GM21381 (cell line): ENCODE data around the gene CHD6.
A peak's percentile ranks its signal among the peaks of the same experiment; 100 is the strongest.

Experiments used
- ATAC-seq: cut with Tn5 transposase; IDR thresholded peaks from one replicate; pipeline ENCODE4 v1.9.1; 2021; ENCODE audit warnings: mild to moderate bottlenecking, moderate library complexity; ENCODE audit not compliant: unreplicated experiment

Gene CHD6

DNA sequence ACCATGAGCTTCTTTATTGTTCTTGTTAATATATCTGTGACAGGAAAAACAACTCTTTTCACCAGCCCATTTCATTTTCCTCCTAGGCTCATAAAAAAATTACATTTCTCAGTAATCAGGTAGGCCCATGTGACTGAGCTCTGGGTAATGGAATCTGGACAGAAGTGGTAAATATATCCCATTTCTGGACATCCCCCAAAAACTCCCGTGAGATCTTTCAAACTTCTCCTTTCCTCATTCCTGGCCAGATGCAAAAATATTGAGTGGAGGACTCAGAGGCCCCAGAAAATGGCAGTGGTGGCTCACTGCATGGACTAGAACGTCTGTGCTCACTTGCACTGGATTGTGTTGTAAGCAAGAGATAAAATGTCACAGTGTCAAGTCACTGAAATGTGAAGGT lies 3.8 kb upstream of the CHD6 start:
- ATAC-seq, result no peak

DNA sequence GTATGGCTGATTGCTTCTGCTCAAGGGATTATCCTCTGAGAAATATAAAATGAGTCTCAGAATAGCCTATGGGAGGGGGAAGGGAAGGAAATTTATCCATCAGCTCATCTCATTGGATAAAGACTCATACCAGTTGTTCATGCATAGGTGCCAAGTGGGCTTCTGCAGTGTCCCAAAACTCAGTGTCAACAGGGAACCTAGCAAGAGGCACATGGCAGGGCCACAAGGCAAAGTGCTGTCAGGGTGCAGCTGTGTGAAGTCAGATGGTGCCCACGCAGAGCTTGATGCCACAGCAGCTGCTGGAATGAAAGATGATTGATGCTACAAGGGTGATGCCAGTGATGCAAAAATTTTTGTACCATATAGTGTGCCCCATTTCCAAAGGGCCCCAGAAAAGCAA lies 3.2 kb upstream of the CHD6 start:
- ATAC-seq, result no peak

DNA sequence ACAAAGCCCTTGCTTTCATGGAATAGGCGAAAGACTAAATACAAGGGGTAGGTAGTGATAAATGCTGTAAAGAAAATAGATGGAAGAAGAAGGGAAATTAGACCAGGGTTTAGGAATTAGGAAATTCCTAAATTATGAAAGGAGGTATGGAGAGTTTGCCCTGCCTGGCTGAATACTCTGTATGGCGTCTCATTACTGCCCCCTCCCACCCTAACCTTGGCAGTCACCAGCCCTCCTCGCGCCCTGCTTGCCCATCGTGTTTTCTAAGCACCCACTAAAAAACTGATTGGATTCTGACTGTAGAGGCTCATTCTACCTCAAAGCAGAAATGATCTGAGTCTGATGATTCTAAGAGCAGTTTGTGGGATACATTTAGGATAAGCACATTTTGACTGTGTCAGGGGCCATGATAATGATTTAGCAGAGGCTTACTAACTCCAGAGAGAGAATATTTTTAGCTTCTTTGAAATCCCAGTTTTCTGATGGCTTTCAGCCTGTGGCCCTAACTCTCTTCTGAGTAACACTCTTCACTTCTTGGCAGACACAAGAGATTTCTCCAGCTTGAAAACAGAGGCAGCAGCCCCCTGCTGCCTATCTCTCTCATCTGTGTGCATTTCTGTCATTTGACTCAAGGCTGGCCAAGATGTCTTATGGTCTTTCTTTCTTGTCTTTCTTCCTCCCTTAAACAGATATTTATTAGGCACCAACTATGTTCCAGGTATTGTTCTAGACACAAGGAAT lies 1.4 kb upstream of the CHD6 start:
- ATAC-seq, result no peak

DNA sequence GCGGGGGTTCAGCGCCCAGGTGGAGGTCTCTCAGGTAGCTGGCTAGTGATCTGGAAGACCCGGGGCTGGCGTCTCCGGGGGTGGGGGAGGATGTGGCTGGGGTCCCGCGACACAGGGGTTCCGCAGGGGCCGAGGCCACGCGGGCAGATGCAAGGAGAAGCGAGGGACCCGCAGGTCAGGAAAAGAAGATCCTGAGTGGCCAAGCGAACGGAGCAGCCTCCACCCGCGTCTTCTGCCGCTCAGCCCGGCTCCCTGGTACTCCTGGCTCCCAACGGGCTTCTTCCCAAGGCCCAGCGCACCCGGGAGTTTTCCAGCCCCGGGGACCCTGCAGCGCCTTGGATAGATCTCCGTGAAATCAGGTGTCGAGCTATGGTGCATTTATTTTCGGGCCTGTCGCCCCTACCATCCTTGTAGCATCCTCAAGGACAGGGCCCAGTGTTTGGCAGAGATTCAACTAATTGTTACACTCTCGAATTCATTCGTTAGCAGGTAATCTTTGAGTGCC lies 682 bp upstream of the CHD6 start:
- ATAC-seq, result no peak

DNA sequence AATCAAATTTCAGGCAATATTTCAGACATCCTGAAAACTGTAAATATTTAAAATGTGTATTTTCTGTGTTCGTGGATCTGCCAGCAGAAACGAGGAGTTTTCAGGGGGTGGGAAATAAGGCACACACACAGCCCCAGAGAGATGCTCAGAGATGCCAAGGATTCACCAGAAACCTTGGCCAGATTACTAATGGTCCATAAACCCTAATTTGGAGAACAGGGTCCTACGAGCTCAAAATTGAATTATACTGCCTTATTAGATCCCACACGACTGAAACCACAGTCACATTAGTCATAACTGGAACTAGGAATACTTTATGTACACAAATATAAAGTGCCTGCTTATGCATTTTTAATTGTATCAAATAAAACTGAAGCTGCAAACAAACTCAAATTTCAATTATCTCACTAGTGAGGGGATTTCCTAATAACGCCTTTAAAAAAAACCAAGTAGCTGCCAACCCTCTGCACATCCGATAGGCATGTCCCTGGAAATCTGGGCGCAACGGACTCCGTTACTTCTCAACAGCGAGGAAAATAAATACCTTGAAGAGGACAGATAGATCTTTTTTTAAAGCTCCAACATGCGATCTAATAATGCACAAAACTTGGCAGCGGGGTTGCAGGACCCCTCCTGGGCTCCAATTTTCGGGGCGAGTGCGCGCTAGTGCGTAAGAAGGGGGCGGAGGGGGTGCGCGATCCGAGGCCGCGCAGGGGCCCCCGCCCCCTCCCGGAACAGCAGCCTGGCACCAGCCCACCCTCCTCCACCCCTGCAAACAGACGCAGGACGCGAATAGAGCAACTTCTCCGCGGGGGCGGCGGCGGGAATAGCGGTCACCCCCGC lies 897 bp downstream of the CHD6 start:
- ATAC-seq, result peak; percentile 12

DNA sequence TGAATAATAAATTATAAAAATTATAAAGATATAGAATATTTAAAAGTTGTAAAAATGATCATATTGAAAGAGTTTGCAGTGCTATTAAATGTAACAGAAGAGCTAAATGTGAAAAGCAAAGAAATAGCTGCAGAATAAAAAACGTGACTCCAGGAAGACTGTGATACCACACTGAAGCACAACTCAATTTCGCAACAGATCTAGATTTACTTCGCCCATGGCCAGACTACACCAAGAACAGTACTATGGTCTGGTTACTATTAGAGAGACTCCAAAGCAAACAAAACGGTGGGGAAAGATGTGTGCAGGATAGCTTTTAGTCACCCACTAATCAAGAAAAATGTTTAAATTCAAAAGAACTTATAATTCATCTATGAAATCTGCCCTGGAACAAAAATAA lies 1.9 kb downstream of the CHD6 start:
- ATAC-seq, result no peak

DNA sequence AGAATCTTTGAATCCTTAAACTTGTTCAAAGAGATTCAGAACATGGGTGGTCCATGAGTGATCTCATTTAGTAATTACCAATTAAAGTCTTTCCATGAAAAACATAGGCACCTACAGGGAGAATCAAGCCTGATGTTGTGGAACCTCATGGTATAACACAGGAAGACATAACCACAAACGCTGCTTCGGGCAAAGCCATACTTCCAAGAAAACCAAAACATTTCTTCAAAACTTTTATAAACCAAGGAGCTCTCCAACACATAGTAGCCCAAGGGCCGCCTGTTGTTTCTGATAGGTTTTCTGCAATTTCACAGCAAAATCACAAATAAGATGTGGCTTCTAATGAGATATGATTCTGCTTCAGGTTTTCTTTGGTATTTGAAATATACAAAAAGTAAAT lies 2.5 kb downstream of the CHD6 start:
- no peak for ATAC-seq

DNA sequence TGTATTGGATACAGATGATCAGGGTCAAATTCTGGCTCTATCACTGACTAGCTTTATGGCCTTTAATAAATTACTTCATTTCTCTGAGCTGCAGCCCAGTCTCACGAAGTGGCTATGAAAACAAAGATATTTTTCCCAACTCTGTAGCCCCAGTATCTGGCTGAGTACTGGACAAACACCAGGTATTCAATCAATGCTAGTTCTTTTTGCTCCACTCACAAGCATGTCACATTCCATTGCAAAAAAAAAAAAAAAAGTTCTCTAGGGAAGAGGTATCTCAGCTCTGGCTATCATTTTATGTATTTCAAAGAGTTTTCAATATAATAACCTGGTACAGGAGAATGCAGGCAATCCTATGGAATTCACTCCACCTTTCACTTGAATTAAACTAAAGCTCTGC lies 3.1 kb downstream of the CHD6 start:
- ATAC-seq, result no peak

DNA sequence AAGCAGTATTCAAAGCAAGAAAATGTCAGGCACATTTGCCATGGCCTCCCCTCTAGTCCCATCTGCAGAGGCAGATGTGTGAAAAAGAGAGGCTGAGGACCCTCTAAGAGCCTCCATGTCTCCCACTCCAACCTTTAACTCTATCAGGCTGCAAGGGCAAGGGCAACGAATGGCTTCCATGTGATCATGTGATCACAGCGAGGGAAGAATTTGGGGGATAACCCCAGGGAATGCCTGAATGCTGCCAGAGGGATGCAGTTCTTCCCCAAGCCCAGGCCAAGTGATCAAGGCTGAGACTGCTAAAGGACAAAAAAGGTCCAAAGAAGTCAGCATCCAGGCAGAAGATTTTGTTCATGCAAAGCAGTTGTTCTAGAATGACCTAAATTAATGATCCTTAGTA lies 4.9 kb downstream of the CHD6 start:
- no peak for ATAC-seq

DNA sequence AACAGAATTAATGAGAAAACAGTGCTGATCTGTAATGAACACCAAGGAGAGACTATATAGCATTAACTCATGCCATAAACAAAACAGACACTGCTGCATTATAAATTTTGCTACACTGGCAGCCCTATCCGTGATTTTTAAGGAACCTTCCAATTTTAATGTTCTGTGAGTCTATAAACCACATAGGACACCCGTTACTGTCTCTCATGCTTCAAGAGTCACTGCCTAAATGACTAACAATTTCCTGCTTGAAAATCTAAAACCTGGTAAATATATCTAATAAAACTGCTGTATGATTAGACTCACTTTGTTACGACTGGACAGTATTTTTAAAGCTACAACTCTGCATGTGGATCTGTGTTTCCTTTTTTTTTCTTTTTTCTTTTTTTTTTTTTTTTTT lies 8.7 kb downstream of the CHD6 start:
- ATAC-seq, result no peak

DNA sequence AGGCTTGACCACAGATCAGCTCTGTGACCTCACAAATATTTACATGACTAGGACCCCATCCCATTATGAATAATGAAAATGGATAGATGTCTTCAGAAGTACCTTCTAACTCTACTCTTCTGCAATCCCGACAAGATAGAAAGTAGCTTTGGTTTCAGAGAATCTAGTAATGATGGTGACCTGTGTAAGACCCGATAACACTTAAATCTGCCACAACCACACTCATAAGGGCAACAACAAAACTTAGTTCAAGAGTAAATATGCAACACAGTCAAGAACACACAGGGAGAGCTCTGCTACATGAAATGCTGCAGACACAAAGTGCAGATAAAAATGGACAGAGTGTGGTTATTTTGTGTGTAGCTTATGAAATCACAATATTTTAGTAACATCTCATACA lies 9.6 kb downstream of the CHD6 start:
- no peak for ATAC-seq

DNA sequence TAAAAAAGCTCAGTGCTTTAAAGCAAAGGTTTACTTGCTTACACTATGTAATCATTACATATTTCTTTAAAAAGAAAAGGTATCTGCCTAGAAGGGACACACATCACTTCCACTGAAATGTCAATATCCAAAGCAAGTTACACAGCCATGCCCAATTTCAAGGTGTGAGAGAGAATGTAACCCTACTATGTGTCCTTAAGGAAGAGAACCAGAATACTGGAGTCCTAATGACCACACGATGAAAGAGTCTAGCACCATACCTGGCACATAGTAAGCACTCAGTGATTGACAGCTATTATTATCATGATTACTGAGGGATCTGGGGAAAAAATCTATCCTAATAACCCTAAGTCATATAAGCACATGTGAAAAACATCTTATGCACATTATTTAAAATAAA lies 10.4 kb downstream of the CHD6 start:
- no peak for ATAC-seq

DNA sequence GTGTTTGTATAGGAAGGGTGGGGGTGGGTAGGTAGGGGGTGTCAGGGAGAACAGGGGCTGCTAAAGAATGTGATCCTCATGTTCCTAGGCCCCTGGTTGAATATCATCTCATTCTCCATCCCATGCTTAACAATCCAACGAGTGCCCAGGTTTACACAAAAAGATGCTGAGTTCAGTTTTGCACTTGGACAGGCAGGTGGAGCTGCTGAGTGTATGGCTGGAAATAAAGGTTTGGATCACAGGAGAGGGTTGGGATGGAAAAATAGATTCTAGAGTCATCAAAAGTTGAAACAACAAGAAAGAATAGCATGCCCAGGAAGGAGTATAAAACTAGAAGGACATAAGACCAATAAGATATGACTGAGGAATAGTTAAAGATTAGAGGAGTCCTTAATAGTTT lies 14.2 kb downstream of the CHD6 start:
- ATAC-seq, result no peak

DNA sequence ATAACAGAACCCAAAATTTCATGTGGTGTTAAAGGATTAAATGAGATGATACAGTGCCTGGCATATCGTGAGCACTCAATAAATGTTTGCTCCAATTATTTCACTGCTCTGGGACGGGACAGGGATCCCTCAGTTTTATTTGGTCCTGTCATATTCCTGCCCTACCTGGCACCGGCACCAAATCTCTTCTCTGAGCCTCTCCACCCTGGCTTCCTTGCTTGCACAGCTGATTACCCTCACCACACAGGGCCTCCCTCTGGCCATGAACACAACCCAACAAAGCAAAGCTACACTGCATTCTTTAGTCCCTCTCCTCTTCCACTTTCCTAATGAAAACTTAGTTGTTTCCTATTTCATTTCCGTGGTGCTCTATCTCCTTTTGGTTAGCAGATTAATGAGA lies 16.4 kb downstream of the CHD6 start:
- ATAC-seq, result no peak

DNA sequence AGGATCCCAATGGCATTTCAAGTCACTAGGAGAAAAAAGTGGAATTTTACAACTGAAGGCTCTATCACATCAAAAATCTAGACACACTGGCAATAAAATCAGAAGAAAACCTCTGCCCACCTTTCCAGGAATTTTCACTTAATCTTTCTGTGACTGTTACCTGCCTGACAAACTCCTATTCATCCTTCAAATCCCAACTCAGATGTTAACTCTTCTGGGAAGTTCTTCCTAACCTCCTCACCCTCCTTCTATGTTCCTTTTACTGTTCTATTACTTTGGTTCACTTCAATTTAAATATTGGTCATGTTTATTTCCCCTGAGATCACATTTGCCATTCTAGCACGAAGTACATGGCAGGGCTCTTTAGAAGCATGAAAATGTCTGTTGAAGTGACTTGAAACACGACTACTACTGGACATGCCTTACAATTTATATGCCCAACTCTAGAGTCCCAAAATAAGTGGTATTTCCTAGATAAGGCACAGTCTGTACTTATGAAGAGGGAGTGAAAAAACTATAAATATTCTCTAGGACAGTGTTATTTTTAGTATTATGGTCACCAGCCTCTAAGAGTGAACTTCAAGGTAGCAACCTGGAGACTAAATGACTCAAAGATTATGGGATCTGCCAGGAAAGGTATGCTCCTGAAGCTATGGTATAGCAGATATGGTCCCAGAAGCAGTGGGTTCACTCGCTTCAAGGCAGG lies 17.1 kb downstream of the CHD6 start:
- no peak for ATAC-seq

DNA sequence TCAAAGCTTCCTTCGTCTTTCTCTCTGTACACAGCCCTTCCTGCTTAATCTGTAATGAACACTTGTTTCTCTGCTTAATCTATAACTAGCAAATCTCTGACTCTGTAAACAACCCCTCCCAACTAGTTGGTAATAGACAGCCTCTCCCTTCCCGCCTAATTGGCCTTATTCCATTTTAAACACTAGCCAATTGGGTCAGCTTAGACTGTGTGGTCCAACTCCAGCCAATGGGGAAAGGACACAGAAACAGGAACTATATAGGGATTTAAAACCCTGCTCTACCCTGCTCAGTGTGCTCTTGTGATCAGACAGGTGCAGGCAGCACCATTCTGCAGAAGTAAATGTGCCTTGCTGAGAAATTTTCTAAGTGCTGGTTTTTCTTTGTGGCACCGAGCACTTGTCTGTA lies 18.5 kb downstream of the CHD6 start:
- no peak for ATAC-seq

DNA sequence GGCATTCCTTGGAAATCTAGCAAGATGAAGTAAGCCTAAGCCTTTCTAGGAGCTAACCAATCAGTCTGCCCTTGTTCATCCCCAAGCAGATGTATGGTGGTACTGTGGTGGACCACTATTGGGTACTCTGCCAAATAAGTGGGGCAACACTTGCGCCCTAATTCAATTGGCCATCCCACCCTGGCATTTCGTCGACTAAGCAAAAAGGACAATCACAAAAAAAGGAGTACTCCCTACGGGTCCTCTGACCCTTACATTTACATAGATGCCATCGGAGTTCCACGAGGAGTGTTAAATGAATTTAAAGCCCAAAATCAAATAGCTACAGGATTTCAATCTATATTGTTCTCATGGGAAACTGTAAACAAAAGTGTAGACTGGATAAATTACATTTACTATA lies 19.5 kb downstream of the CHD6 start:
- no peak for ATAC-seq

DNA sequence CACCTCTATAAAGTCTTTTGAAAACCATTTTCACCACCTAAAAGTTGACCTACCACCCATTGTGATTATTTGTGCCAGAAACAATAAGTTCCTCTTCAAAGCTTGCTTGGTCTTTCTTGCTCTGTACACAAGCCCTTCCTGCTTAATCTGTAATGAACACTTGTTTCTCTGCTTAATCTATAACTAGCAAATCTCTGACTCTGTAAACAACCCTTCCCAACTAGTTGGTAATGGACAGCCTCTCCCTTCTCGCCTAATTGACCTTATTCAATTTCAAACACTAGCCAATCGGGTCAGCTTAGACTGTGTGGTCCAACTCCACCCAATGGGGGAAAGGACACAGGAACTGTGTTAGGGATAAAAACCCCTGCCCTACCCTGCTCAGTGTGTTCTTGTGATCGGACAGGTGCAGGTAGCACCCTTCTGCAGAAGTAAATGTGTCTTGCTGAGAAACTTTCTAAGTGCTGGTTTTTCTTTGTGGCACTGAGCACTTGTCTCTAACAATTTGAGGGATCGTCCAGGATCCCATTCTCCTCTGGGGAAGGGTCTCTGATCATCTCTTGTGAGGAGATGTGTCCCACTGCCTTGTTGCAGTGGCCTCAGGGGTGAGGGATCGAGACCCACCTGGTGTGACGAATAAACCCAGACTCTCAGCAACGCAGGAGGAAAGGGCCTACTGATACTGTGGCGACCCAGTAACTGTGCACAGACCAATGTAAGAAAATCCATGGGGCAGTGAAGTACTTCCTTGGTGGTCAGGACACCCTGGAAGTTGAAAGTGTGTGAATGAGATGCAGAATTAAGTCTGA lies 23.5 kb downstream of the CHD6 start:
- ATAC-seq, result no peak

DNA sequence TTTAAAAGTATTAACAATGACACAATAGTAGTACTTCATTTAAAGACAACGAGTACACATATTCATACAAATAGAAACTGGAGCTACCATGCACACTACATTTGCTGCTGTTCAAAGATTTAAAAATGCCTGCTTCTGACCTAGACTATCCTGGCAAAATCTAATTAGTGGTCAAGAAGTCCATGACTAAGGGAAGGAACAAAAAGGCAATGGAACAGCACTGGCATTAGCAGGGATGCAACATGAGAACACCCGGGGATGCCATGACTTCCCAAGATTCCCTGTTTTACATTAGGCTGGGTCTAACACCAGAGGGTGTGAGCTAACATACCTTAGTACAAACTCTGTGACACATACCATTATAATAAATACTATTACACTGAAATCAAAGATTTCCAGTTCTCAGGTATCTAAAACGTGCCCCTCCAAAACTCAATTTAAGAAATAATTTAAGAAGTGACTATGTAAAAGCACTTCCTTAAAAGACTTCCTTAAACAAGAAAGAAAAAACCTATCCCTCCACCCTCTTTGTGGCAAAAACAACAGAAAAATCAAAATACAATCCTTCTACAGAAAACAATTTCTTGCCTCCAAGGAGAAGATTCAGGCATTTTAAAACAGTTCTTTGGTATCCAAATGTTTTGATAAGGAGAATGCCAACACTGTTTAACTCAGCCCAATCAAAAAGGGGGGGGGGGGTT lies 25.5 kb downstream of the CHD6 start:
- ATAC-seq, result no peak

DNA sequence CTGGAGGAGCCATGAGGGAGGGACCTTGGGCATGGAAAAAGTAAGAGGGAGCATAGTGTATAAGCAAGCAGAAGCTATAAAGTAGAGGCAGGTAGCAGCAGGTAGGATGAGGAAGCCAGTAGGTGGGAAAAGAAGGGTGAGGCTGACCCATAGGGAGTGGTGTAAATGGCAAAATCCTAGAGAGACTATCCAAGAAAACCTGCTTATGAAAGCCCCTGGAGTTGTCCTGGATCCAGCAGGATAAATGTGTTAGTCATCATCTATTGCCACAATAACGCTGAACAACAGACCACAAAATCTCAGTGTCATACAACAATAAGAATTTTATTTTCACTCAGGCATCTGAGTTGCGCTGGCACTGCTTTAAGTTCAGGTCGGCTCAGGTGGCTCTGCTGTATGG lies 30.2 kb downstream of the CHD6 start:
- no peak for ATAC-seq
